H1 (cell line): ENCODE results near the gene MMP11. TPM values are rescaled to one million over a fixed set of nuclear protein-coding genes. Genes with fewer than 3 reads are reported as not detected.

Source experiments
- CTCF ChIA-PET: fragments of 300-600 bp; sonication (Branson Sonifier 250); formaldehyde crosslinking; loops from one replicate; lab custom pipeline; 2021; ENCODE audit not compliant: partially characterized antibody; lab: Charles Lee
- POLR2A ChIA-PET: fragments of 300-600 bp; sonication (Branson Sonifier 250); formaldehyde crosslinking; loops from one replicate; lab custom pipeline; 2021; ENCODE audit warnings: inconsistent platforms; ENCODE audit not compliant: partially characterized antibody; lab: Charles Lee
- DNase-seq, 2 experiments: peaks; one replicate each; pipeline versions ENCODE4 v3.0.0 to v3.0.0-alpha.2; 2010 to 2022; ENCODE audit warnings: low spot score in 2 of 2, low read depth in 1 of 2, mixed read lengths in 1 of 2
- FAIRE-seq: peaks from 2 replicates; lab custom pipeline; 2011; peaks lifted over from hg19 to GRCh38; lab: Jason Lieb, UNC
- H2AFZ ChIP-seq: 2 replicates; pipeline ENCODE4 v1.8.1; 2012; ENCODE audit warnings: low read length, inconsistent platforms
- H2AK5ac ChIP-seq: 2 replicates; pipeline ENCODE4 v1.6.1; 2013; ENCODE audit warnings: low read depth, low read length
- H2BK120ac ChIP-seq: replicated peaks from 2 replicates; pipeline ENCODE3; 2013; ENCODE audit warnings: low read depth, low read length, inconsistent platforms
- H2BK12ac ChIP-seq: 2 replicates; pipeline ENCODE4 v1.6.1; 2013; ENCODE audit warnings: low read depth, low read length
- H2BK15ac ChIP-seq: 2 replicates; pipeline ENCODE4 v1.6.1; 2013; ENCODE audit warnings: low read length
- H2BK20ac ChIP-seq: 2 replicates; pipeline ENCODE4 v1.6.1; 2013; ENCODE audit warnings: low read length
- H2BK5ac ChIP-seq: 2 replicates; pipeline ENCODE4 v1.6.1; 2013; ENCODE audit warnings: low read depth, low read length
- H3K14ac ChIP-seq: 2 replicates; pipeline ENCODE4 v1.6.1; 2013; ENCODE audit warnings: inconsistent platforms; ENCODE audit not compliant: insufficient read length
- H3K18ac ChIP-seq: 2 replicates; pipeline ENCODE4 v1.6.1; 2013; ENCODE audit warnings: low read length; ENCODE audit errors: extremely low read depth
- H3K23ac ChIP-seq: 2 replicates; pipeline ENCODE4 v1.6.1; 2013; ENCODE audit warnings: inconsistent platforms; ENCODE audit not compliant: insufficient read length
- H3K23me2 ChIP-seq: 2 replicates; pipeline ENCODE4 v1.6.1; 2013; ENCODE audit warnings: low read depth, low read length
- H3K27ac ChIP-seq: 2 replicates; pipeline ENCODE4 v1.6.1; 2011; ENCODE audit warnings: low read depth, low read length, inconsistent platforms
- H3K27me3 ChIP-seq, 4 experiments: replicated peaks in 1 of 4; 1 replicate in 1 of 4; 2 replicates in 3 of 4; pipeline versions ENCODE4 v1.6.1 to v1.8.1; 2011 to 2013; ENCODE audit warnings: low read length in 3 of 4, mild to moderate bottlenecking in 3 of 4, inconsistent platforms in 2 of 4, mixed read lengths in 2 of 4, moderate library complexity in 1 of 4; ENCODE audit not compliant: control insufficient read depth in 3 of 4, insufficient read depth in 3 of 4; ENCODE audit errors: extremely low read depth in 1 of 4
- H3K36me3 ChIP-seq, 4 experiments: 2 replicates each; pipeline versions ENCODE4 v1.6.1 to v1.8.1; 2011 to 2013; ENCODE audit warnings: mild to moderate bottlenecking in 4 of 4, low read length in 3 of 4, moderate library complexity in 2 of 4, control low read depth in 1 of 4, inconsistent platforms in 1 of 4; ENCODE audit not compliant: insufficient read depth in 4 of 4, control insufficient read depth in 2 of 4
- H3K4ac ChIP-seq: replicated peaks from 2 replicates; pipeline ENCODE3; 2013; ENCODE audit warnings: low read length, low read depth, mixed read lengths, inconsistent platforms; ENCODE audit not compliant: insufficient read length
- H3K4me1 ChIP-seq, 4 experiments: replicated peaks in 1 of 4; 1 replicate in 1 of 4; 2 replicates in 3 of 4; pipeline versions ENCODE4 v1.6.1 to v1.8.1; 2011 to 2013; ENCODE audit warnings: low read length in 3 of 4, inconsistent platforms in 2 of 4, mixed read lengths in 1 of 4; ENCODE audit not compliant: insufficient read depth in 4 of 4, control insufficient read depth in 3 of 4
- H3K4me2 ChIP-seq, 2 experiments: 2 replicates each; pipeline versions ENCODE4 v1.6.1 to v1.8.1; 2011 to 2013; ENCODE audit warnings: low read depth in 2 of 2, low read length in 2 of 2, control low read depth in 1 of 2, inconsistent platforms in 1 of 2, mild to moderate bottlenecking in 1 of 2; ENCODE audit not compliant: insufficient read depth in 1 of 2
- H3K4me3 ChIP-seq, 4 experiments: fragments of 200-600, 300-600 bp in 1 of 4; sonication (generic), shearing (Covaris generic), sonication (Bioruptor Twin) in 1 of 4; 2 replicates each; pipeline versions ENCODE4 v1.5.1 to v1.8.1; 2011 to 2016; ENCODE audit warnings: low read length in 4 of 4, low read depth in 3 of 4, control low read depth in 2 of 4, inconsistent platforms in 2 of 4, mild to moderate bottlenecking in 2 of 4, mixed read lengths in 1 of 4, moderate library complexity in 1 of 4; ENCODE audit not compliant: insufficient read depth in 2 of 4; ENCODE audit errors: extremely low read depth in 1 of 4
- H3K56ac ChIP-seq: replicated peaks from 2 replicates; pipeline ENCODE3; 2013; ENCODE audit warnings: low read depth, mild to moderate bottlenecking, mixed read lengths, low read length, inconsistent platforms; ENCODE audit not compliant: insufficient read length
- H3K79me1 ChIP-seq: 2 replicates; pipeline ENCODE4 v1.6.1; 2013; ENCODE audit warnings: low read depth, low read length, control low read depth
- H3K79me2 ChIP-seq, 2 experiments: 2 replicates each; pipeline versions ENCODE4 v1.6.1 to v1.8.1; 2012 to 2013; ENCODE audit warnings: low read length in 2 of 2, mild to moderate bottlenecking in 2 of 2, inconsistent platforms in 1 of 2; ENCODE audit not compliant: insufficient read depth in 2 of 2, control insufficient read depth in 1 of 2
- H3K9ac ChIP-seq, 4 experiments: replicated peaks in 1 of 4; 1 replicate in 1 of 4; 2 replicates in 3 of 4; pipeline versions ENCODE4 v1.6.1 to v1.8.1; 2011 to 2013; ENCODE audit warnings: low read depth in 3 of 4, low read length in 3 of 4, control low read depth in 2 of 4, mild to moderate bottlenecking in 2 of 4, moderate library complexity in 2 of 4, inconsistent platforms in 1 of 4; ENCODE audit errors: extremely low read depth in 1 of 4
- H3K9me3 ChIP-seq, 2 experiments: 2 replicates each; pipeline versions ENCODE4 v1.6.1 to v1.8.1; 2012 to 2013; ENCODE audit warnings: mild to moderate bottlenecking in 2 of 2, moderate library complexity in 2 of 2, control low read depth in 1 of 2, inconsistent platforms in 1 of 2, low read depth in 1 of 2, low read length in 1 of 2, mixed read lengths in 1 of 2; ENCODE audit not compliant: insufficient read depth in 2 of 2
- H4K20me1 ChIP-seq, 2 experiments: replicated peaks in 1 of 2; 2 replicates each; pipeline versions ENCODE3 to v1.8.1; 2011 to 2013; ENCODE audit warnings: inconsistent platforms in 2 of 2, low read length in 2 of 2, mild to moderate bottlenecking in 1 of 2; ENCODE audit not compliant: insufficient read depth in 2 of 2, control insufficient read depth in 1 of 2
- H4K5ac ChIP-seq: 2 replicates; pipeline ENCODE4 v1.6.1; 2013; ENCODE audit warnings: low read length, low read depth, mixed read lengths, inconsistent platforms; ENCODE audit not compliant: insufficient read length
- H4K8ac ChIP-seq: 2 replicates; pipeline ENCODE4 v1.8.0; 2013; ENCODE audit warnings: mild to moderate bottlenecking, moderate library complexity, low read length, inconsistent platforms; ENCODE audit not compliant: insufficient read depth; ENCODE audit errors: extremely low read depth
- H4K91ac ChIP-seq: replicated peaks from 2 replicates; pipeline ENCODE3; 2013; ENCODE audit warnings: low read length, mixed read lengths, inconsistent platforms; ENCODE audit not compliant: insufficient read length
- GTF2F1 ChIP-seq: IDR thresholded peaks from 2 replicates; pipeline ENCODE4 v1.6.1; 2012; ENCODE audit warnings: low read depth, low read length, improper control_type of control experiment, borderline replicate concordance
- JUN ChIP-seq: IDR thresholded peaks from 2 replicates; pipeline ENCODE4 v1.6.1; 2011; ENCODE audit warnings: low read depth, mild to moderate bottlenecking, improper control_type of control experiment, low read length
- POLR2A ChIP-seq, 2 experiments: IDR thresholded peaks; 1 replicate in 1 of 2; 2 replicates in 1 of 2; pipeline ENCODE4 v1.6.1; 2011; ENCODE audit warnings: low read depth in 2 of 2, low read length in 2 of 2, mild to moderate bottlenecking in 2 of 2; ENCODE audit errors: control extremely low read depth in 1 of 2
- SRF ChIP-seq: IDR thresholded peaks from 2 replicates; pipeline ENCODE4 v1.6.1; 2011; ENCODE audit warnings: mild to moderate bottlenecking, low read depth, low read length, moderate library complexity
- TAF1 ChIP-seq: IDR thresholded peaks from 2 replicates; pipeline ENCODE4 v1.6.1; 2011; ENCODE audit warnings: mild to moderate bottlenecking, low read depth, low read length
- TBP ChIP-seq: IDR thresholded peaks from 2 replicates; pipeline ENCODE4 v1.6.1; 2011; ENCODE audit warnings: low read depth, low read length, improper control_type of control experiment
- WGBS, 2 experiments: shearing (Covaris generic) in 1 of 2; methylation state at CpG; one replicate each; pipeline versions ENCODE4 v1.1.6 to v1.1.7; 2013 to 2015; ENCODE audit warnings: low lambda C conversion rate in 2 of 2, mixed read lengths in 2 of 2, inconsistent platforms in 1 of 2, low coverage in 1 of 2, missing lambda C conversion rate in 1 of 2; ENCODE audit not compliant: insufficient replicate concordance in 2 of 2, insufficient coverage in 1 of 2, insufficient read length in 1 of 2; ENCODE audit errors: extremely low coverage in 1 of 2, missing lambda C conversion rate in 1 of 2; 5-methylcytosine and 5-hydroxymethylcytosine counted together
- polyA plus RNA-seq, 7 experiments: library from polyadenylated mRNA; depleted of rRNA in 3 of 7; stranded (reverse) in 5 of 7; unstranded in 2 of 7; fragments of >200 nt in 5 of 7; fragments of 200-250 nt in 2 of 7; gene quantifications; 1 replicate in 5 of 7; 2 replicates in 1 of 7; 4 replicates in 1 of 7; pipeline versions ENCODE4 v1.2.1 to v1.2.3, GENCODE V29; 2011 to 2013; ENCODE audit warnings: missing spikeins in 2 of 7, mixed read lengths in 2 of 7
- total RNA-seq: library from RNA; stranded (reverse); fragmentation: NEBNext Ultra II Directional; extraction: Animal tissue kit (Norgen Biotek cat#: 25700); gene quantifications from 2 replicates; pipeline ENCODE4 v1.2.1, GENCODE V29; 2021

Gene MMP11
- total and polyA plus RNA-seq, 2 of the 8 experiments (the other 6 are each of a cell fraction or from before 2014, with no cell fraction given) = 10.2 to 18.3 TPM

- H3K23ac ChIP-seq = no peak overlapping the region
- no peak overlapping the region for H3K4me2 ChIP-seq
- no peak overlapping the region for H4K5ac ChIP-seq
- no peak overlapping the region for H2BK20ac ChIP-seq
- TF ChIP-seq POLR2A (IDR thresholded peaks at IDR 0.05; ENCODE audit: control extremely low read depth in 1 of 2, low read depth in 2 of 2, low read length in 2 of 2) (peak in 1 of 2 experiments; percentile 10; a peak in 1 of 3 replicates), TAF1 (no peak), GTF2F1 (no peak), TBP (no peak), SRF (no peak), JUN (no peak)
- H3K23me2 ChIP-seq = peaks cover 3% of the 10 kb centered on the region; the same call in 1 of the 2 replicates
- H3K56ac ChIP-seq = no peak overlapping the region
- no peak overlapping the region for H2BK12ac ChIP-seq
- POLR2A ChIA-PET = interaction anchor here (0.8 to 1.3 kb wide), 4 partner anchors 10 to 39 kb away, joined by 3 to 8 read pairs (median 4); no protein-coding TSS in a partner anchor
- peaks cover 22 to 56% of the 10 kb centered on the region in 2 experiments for H3K79me2 ChIP-seq
- CTCF ChIA-PET = interaction anchor here (0.7 to 1.4 kb wide), 3 partner anchors 13 to 54 kb away, joined by 3 to 7 read pairs (median 3); no protein-coding TSS in a partner anchor
- 91% methylated on average over 25 of the region's 25 CpGs; no CpG with 5 or more reads in 1 of the 2 experiments for WGBS, 2 experiments
- H4K20me1 ChIP-seq = peaks cover 4 to 24% of the 10 kb centered on the region in 2 experiments
- no peak overlapping the region for H2BK15ac ChIP-seq
- H3K4me1 ChIP-seq = peaks cover 0 to 6% (median 0%) of the 10 kb centered on the region in 4 experiments; a peak in 5 of 7 replicates
- no peaks in the 10 kb centered on the region for H3K27me3 ChIP-seq
- peaks cover 10 to 25% (median 19%) of the 10 kb centered on the region in 4 experiments; a peak in 7 of 8 replicates for H3K36me3 ChIP-seq
- no peak overlapping the region for H4K91ac ChIP-seq
- no peak overlapping the region for H3K9ac ChIP-seq
- H3K9me3 ChIP-seq = no peaks in the 10 kb centered on the region
- no peak overlapping the region for H2BK120ac ChIP-seq
- H2AK5ac ChIP-seq = no peak overlapping the region
- no peak overlapping the region for H2AFZ ChIP-seq
- no peak overlapping the region for H3K27ac ChIP-seq
- H3K18ac ChIP-seq = no peak overlapping the region
- H2BK5ac ChIP-seq = peak overlapping the region; percentile 35; the same call in 1 of the 2 replicates
- H3K14ac ChIP-seq = no peak overlapping the region
- FAIRE-seq (no peak), DNase-seq (no peak)
- H3K79me1 ChIP-seq = peaks cover 3% of the 10 kb centered on the region; the same call in 1 of the 2 replicates
- H4K8ac ChIP-seq = no peak overlapping the region
- H3K4me3 ChIP-seq = no peak overlapping the region
- no peak overlapping the region for H3K4ac ChIP-seq
Measured at GRCh38 chr22:23791738-23792645, 19.3 kb downstream of the MMP11 start.
